Keratinocyte (primary cell): Measurements from ENCODE around the gene CEP78. TPM values are rescaled to one million over a fixed set of nuclear protein-coding genes. Genes with fewer than 3 reads are reported as not detected.

Source experiments
- DNase-seq: peaks from one replicate; pipeline ENCODE4 v3.0.0-alpha.2; 2011; ENCODE audit warnings: low read depth, missing footprints, low spot score
- FAIRE-seq: peaks from 2 replicates; lab custom pipeline; 2011; peaks lifted over from hg19 to GRCh38; lab: Jason Lieb, UNC
- H2AFZ ChIP-seq: 2 replicates; pipeline ENCODE4 v1.6.0; 2012; ENCODE audit warnings: low read length, control low read depth, inconsistent platforms; ENCODE audit not compliant: control insufficient read depth
- H3K27ac ChIP-seq: 2 replicates; pipeline ENCODE4 v1.5.1; 2011; ENCODE audit warnings: low read length; ENCODE audit not compliant: control insufficient read depth, insufficient read depth
- H3K27me3 ChIP-seq: 3 replicates; pipeline ENCODE4 v1.6.0; 2011; ENCODE audit warnings: low read length; ENCODE audit not compliant: control insufficient read depth, insufficient read depth; ENCODE audit errors: extremely low read depth
- H3K36me3 ChIP-seq, 2 experiments: 2 replicates in 1 of 2; 3 replicates in 1 of 2; pipeline ENCODE4 v1.5.1; 2011; ENCODE audit warnings: low read length in 2 of 2, mild to moderate bottlenecking in 1 of 2; ENCODE audit not compliant: control insufficient read depth in 2 of 2, insufficient read depth in 2 of 2; ENCODE audit errors: extremely low read depth in 1 of 2
- H3K4me1 ChIP-seq: 3 replicates; pipeline ENCODE4 v1.5.1; 2011; ENCODE audit warnings: low read length; ENCODE audit not compliant: control insufficient read depth, insufficient read depth; ENCODE audit errors: extremely low read depth
- H3K4me2 ChIP-seq: 3 replicates; pipeline ENCODE4 v1.6.0; 2011; ENCODE audit warnings: low read depth, low read length; ENCODE audit not compliant: control insufficient read depth, insufficient read depth; ENCODE audit errors: extremely low read depth
- H3K4me3 ChIP-seq, 3 experiments: fragments of 200-600 bp in 1 of 3; sonication (generic) in 1 of 3; 2 replicates in 2 of 3; 3 replicates in 1 of 3; pipeline ENCODE4 v1.5.1; 2011 to 2016; ENCODE audit warnings: low read length in 3 of 3, mild to moderate bottlenecking in 3 of 3, control low read depth in 2 of 3, inconsistent platforms in 1 of 3, low read depth in 1 of 3, mixed read lengths in 1 of 3, mixed run types in 1 of 3, moderate library complexity in 1 of 3; ENCODE audit not compliant: control insufficient read depth in 2 of 3, insufficient read depth in 2 of 3; ENCODE audit errors: extremely low read depth in 1 of 3
- H3K79me2 ChIP-seq: 2 replicates; pipeline ENCODE4 v1.6.0; 2012; ENCODE audit warnings: low read length; ENCODE audit not compliant: control insufficient read depth, insufficient read depth
- H3K9ac ChIP-seq: 3 replicates; pipeline ENCODE4 v1.6.0; 2011; ENCODE audit warnings: low read length; ENCODE audit not compliant: control insufficient read depth, insufficient read depth; ENCODE audit errors: extremely low read depth
- H3K9me1 ChIP-seq: 3 replicates; pipeline ENCODE4 v1.6.0; 2011; ENCODE audit warnings: low read length; ENCODE audit not compliant: control insufficient read depth, insufficient read depth; ENCODE audit errors: extremely low read depth
- H3K9me3 ChIP-seq: 2 replicates; pipeline ENCODE4 v1.5.1; 2012; ENCODE audit warnings: low read depth, low read length; ENCODE audit not compliant: control insufficient read depth
- H4K20me1 ChIP-seq: 3 replicates; pipeline ENCODE4 v1.6.0; 2011; ENCODE audit warnings: low read length; ENCODE audit not compliant: control insufficient read depth, insufficient read depth; ENCODE audit errors: extremely low read depth
- EZH2 ChIP-seq: IDR thresholded peaks from one replicate; pipeline ENCODE4 v1.6.1; 2012; ENCODE audit warnings: inconsistent platforms, mild to moderate bottlenecking, low read length, moderate library complexity
- dilution Hi-C: fragments of 300-500 bp; cut with MboI; formaldehyde crosslinking; loops from one replicate; pipeline ENCODE4 v1.7.0; 2020; ENCODE audit warnings: low sequenced_read_pairs; ENCODE audit not compliant: extremely low pct_ligation_motif_present
- polyA plus RNA-seq, 5 experiments: library from polyadenylated mRNA; depleted of rRNA in 3 of 5; stranded (reverse) in 3 of 5; stranded (forward) in 1 of 5; unstranded in 1 of 5; fragments of >200 nt; gene quantifications; 1 replicate in 1 of 5; 2 replicates in 3 of 5; 3 replicates in 1 of 5; pipeline versions ENCODE4 v1.2.1 to v1.2.3, GENCODE V29; 2011 to 2012; ENCODE audit warnings: missing spikeins in 2 of 5, low read depth in 1 of 5, low replicate concordance in 1 of 5
- TF ChIP-seq, protein P1 (sequence below), 3 experiments: IDR thresholded peaks in 1 of 3; conservative IDR thresholded peaks in 1 of 3; optimal IDR thresholded peaks in 1 of 3; 2 replicates in 2 of 3; 3 replicates in 1 of 3; pipeline versions ENCODE3 to v1.5.1; 2011; ENCODE audit warnings: low read length in 3 of 3, mild to moderate bottlenecking in 3 of 3, moderate library complexity in 2 of 3, control low read depth in 1 of 3, inconsistent platforms in 1 of 3; ENCODE audit not compliant: insufficient read depth in 2 of 3; ENCODE audit errors: extremely low read depth in 1 of 3

Gene CEP78
- polyA plus RNA-seq, 1 donor (not counting 4 experiments of a cell fraction or from before 2014, with no cell fraction given) = 13.2 TPM

DNA sequence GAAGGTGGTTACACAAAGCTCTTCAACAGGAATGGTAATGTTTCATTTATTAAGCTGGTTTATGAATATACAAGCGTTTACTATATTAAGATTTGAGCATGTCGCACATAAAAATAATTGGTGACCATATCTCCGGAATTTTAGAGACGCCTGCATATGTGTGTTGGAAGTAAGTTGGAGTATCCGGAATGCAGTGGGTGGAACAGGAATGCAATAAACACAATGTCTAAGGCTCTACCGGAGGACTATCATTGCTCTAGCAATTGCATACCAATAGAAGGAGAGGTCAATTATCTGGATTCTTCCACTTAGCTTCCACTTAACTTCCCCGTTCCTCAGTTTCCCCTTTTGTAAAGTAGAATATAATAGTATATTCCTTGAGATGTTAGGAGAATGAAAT is 1.1 kb upstream of the CEP78 start:
- Histone ChIP-seq H3K9ac (peak overlapping the region; percentile 84), H3K27ac (no peak overlapping the region), H3K36me3 (no peaks in the 10 kb centered on the region), H4K20me1 (no peaks in the 10 kb centered on the region), H3K4me2 (peak overlapping the region; percentile 80), H3K4me1 (peaks cover 11% of the 10 kb centered on the region), H3K79me2 (peaks cover 16% of the 10 kb centered on the region), H2AFZ (peak overlapping the region; percentile 54), H3K27me3 (no peaks in the 10 kb centered on the region), H3K4me3 (peak overlapping the region; percentile 51 to 90 (median 59)), H3K9me3 (no peaks in the 10 kb centered on the region), H3K9me1 (no peaks in the 10 kb centered on the region)
- no peak for TF ChIP-seq EZH2
- TF ChIP-seq, protein P1, sequence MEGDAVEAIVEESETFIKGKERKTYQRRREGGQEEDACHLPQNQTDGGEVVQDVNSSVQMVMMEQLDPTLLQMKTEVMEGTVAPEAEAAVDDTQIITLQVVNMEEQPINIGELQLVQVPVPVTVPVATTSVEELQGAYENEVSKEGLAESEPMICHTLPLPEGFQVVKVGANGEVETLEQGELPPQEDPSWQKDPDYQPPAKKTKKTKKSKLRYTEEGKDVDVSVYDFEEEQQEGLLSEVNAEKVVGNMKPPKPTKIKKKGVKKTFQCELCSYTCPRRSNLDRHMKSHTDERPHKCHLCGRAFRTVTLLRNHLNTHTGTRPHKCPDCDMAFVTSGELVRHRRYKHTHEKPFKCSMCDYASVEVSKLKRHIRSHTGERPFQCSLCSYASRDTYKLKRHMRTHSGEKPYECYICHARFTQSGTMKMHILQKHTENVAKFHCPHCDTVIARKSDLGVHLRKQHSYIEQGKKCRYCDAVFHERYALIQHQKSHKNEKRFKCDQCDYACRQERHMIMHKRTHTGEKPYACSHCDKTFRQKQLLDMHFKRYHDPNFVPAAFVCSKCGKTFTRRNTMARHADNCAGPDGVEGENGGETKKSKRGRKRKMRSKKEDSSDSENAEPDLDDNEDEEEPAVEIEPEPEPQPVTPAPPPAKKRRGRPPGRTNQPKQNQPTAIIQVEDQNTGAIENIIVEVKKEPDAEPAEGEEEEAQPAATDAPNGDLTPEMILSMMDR (optimal IDR thresholded peaks at IDR 0.05 in 1 of 3, IDR thresholded peaks at IDR 0.05 in 1 of 3, conservative IDR thresholded peaks at IDR 0.05 in 1 of 3; ENCODE audit: extremely low read depth in 1 of 3, insufficient read depth in 2 of 3, low read length in 3 of 3) = no peak
- dilution Hi-C loops = no loop called here
- peak; percentile 61 for FAIRE-seq
- no peak for DNase-seq

DNA sequence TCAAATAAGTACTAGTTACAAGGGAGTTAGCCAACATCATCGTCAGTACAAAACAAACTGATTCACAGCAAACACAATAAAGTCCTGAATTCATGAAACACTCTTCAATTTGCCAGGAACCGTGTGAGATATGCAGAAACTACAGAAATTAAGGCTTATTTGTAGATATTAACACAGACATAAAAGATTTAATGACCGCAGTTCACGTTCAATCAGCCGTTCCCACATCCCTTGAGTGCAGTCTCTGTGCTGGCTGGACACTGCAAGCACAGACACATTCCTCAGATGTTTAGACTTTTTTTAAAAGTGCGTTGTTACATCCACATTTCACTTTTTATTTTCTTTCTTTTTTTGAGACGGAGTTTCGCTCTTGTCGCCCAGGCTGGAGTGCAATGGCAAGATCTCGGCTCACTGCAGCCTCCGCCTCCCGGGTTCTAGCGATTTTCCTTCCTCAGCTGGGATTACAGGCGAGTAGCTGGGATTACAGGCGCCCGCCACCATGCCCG is 566 bp upstream of the CEP78 start:
- FAIRE-seq (peak; percentile 51), DNase-seq (no peak)
- Histone ChIP-seq H3K9me3 (no peaks in the 10 kb centered on the region), H2AFZ (peak overlapping the region; percentile 54), H3K4me3 (peak overlapping the region; percentile 51 to 90 (median 59)), H3K9ac (peak overlapping the region; percentile 84), H3K36me3 (peaks cover 0 to under 1% of the 10 kb centered on the region in 2 experiments), H4K20me1 (no peaks in the 10 kb centered on the region), H3K9me1 (no peaks in the 10 kb centered on the region), H3K79me2 (peaks cover 16% of the 10 kb centered on the region), H3K27ac (peak overlapping the region; percentile 66), H3K4me1 (peaks cover 11% of the 10 kb centered on the region), H3K27me3 (no peaks in the 10 kb centered on the region), H3K4me2 (peak overlapping the region; percentile 80)
- TF ChIP-seq, protein P1 (optimal IDR thresholded peaks at IDR 0.05 in 1 of 3, IDR thresholded peaks at IDR 0.05 in 1 of 3, conservative IDR thresholded peaks at IDR 0.05 in 1 of 3; ENCODE audit: extremely low read depth in 1 of 3, insufficient read depth in 2 of 3, low read length in 3 of 3) = no peak
- TF ChIP-seq EZH2 = no peak
- dilution Hi-C loops = no loop called here
